Measurements from ENCODE around the gene MMP25. TPM values are rescaled to one million over a fixed set of nuclear protein-coding genes. Genes with fewer than 3 reads are reported as not detected.
A peak's percentile ranks its signal among the peaks of the same experiment; 100 is the strongest.

The MMP25 gene
- total and polyA plus RNA-seq, 9 of the 15 experiments (the other 6 are each of a cell fraction or from before 2014, with no cell fraction given), result 0.03 to 0.04 TPM; not detected in 7

GRCh38 chr16:3087243-3088235 is 41.2 kb downstream of the MMP25 start (continued):
- no peak for TF ChIP-seq ZNF511 (CRISPR knock-in tag; IDR thresholded peaks at IDR 0.05)
- TF ChIP-seq RB1 (IDR thresholded peaks at IDR 0.05; ENCODE audit: low read depth), result peak; percentile 30; the same call in 1 of the 2 replicates
- TF ChIP-seq KDM1A (IDR thresholded peaks at IDR 0.05), result no peak
- no peak for TF ChIP-seq HLTF (IDR thresholded peaks at IDR 0.05)
- no peak for TF ChIP-seq SAFB2 (IDR thresholded peaks at IDR 0.05; ENCODE audit: borderline replicate concordance, low read depth, low read length, severe bottlenecking)
- no peak for TF ChIP-seq MECOM (CRISPR knock-in tag; IDR thresholded peaks at IDR 0.05)
- no peak for TF ChIP-seq E2F8 (IDR thresholded peaks at IDR 0.05; ENCODE audit: low read depth, partially characterized antibody)
- no peak for TF ChIP-seq BDP1 (IDR thresholded peaks at IDR 0.05; ENCODE audit: insufficient read depth, insufficient read length)
- no peak for TF ChIP-seq ZNF740 (CRISPR knock-in tag; IDR thresholded peaks at IDR 0.05)
- no peak for TF ChIP-seq ZNF740 (tag; IDR thresholded peaks at IDR 0.05)
- TF ChIP-seq ZNF655 (CRISPR knock-in tag; IDR thresholded peaks at IDR 0.05), result no peak
- TF ChIP-seq NR2C1 (IDR thresholded peaks at IDR 0.05), result no peak
- TF ChIP-seq NR2C1 (tag; IDR thresholded peaks at IDR 0.05), result no peak
- TF ChIP-seq TRIM24 (IDR thresholded peaks at IDR 0.05), result no peak
- TF ChIP-seq SIN3B (IDR thresholded peaks at IDR 0.05; ENCODE audit: low read depth), result no peak

Data from K562 (cell line).